HCT116 (cell line): ENCODE results near the gene FOXL2NB. TPM values are rescaled to one million over a fixed set of nuclear protein-coding genes. Genes with fewer than 3 reads are reported as not detected.

Experiments used
- ATAC-seq: fragments of 200-7000 bp; cut with Tn5 transposase; 2 replicates; pipeline ENCODE4 v1.9.1; 2020; ENCODE audit warnings: mild to moderate bottlenecking, moderate library complexity
- BruUV-seq: library from RNA; stranded (reverse); fragments of 400-500 nt; replicated peaks from 2 replicates; lab custom pipeline; 2021; lab: Mats Ljungman, UMichigan
- CTCF ChIA-PET: fragments of 300-600 bp; sonication (Branson Sonifier 250); formaldehyde crosslinking; loops from one replicate; lab custom pipeline; 2021; ENCODE audit warnings: antibody characterized with exemption; lab: Charles Lee
- POLR2A ChIA-PET: fragments of 300-600, 350-600 bp; sonication (Branson Sonifier 250); formaldehyde crosslinking; loops from one replicate; lab custom pipeline; 2021; ENCODE audit warnings: antibody characterized with exemption; lab: Charles Lee
- RAD21 ChIA-PET, 2 experiments: fragments of 300-600 bp; sonication (Branson Sonifier 250); formaldehyde crosslinking; loops; one replicate each; lab custom pipeline; 2023; ENCODE audit warnings: low total read pairs in 2 of 2; ENCODE audit not compliant: uncharacterized antibody in 2 of 2, unreplicated experiment in 2 of 2, low non-redundant PET in 1 of 2; lab: Charles Lee
- DNase-seq: peaks from one replicate; pipeline ENCODE4 v3.0.0-alpha.2; 2010; ENCODE audit warnings: low read depth, low spot score
- H2AFZ ChIP-seq: fragments of 200-600 bp; shearing (Covaris generic), sonication (generic); 2 replicates; pipeline ENCODE4 v1.6.1; 2017; ENCODE audit warnings: low read depth, mixed run types, mixed read lengths, antibody characterized with exemption, low read length; ENCODE audit not compliant: poor library complexity, severe bottlenecking
- H3K27ac ChIP-seq: 2 replicates; pipeline ENCODE4 v1.5.1; 2012; ENCODE audit warnings: low read depth, low read length
- H3K27me3 ChIP-seq: fragments of 200-600 bp; sonication (generic); 2 replicates; pipeline ENCODE4 v1.6.1; 2016; ENCODE audit warnings: mixed run types, low read length, mixed read lengths; ENCODE audit not compliant: insufficient read depth
- H3K36me3 ChIP-seq, 2 experiments: fragments of 200-500 bp in 1 of 2; fragments of 200-600 bp in 1 of 2; sonication (Bioruptor generic) in 1 of 2; sonication (generic) in 1 of 2; 2 replicates each; pipeline versions ENCODE4 v1.5.1 to v1.6.1; 2014 to 2016; ENCODE audit warnings: low read length in 2 of 2, inconsistent platforms in 1 of 2, mixed read lengths in 1 of 2, mixed run types in 1 of 2; ENCODE audit not compliant: insufficient read depth in 2 of 2, control insufficient read depth in 1 of 2
- H3K4me1 ChIP-seq, 2 experiments: fragments of 200-600 bp in 1 of 2; sonication (generic) in 1 of 2; 2 replicates each; pipeline versions ENCODE4 v1.5.1 to v1.6.1; 2012 to 2017; ENCODE audit warnings: low read length in 2 of 2, inconsistent platforms in 1 of 2, mild to moderate bottlenecking in 1 of 2, mixed read lengths in 1 of 2, mixed run types in 1 of 2, moderate library complexity in 1 of 2; ENCODE audit not compliant: insufficient read depth in 2 of 2, control insufficient read depth in 1 of 2
- H3K4me2 ChIP-seq: fragments of 200-600 bp; sonication (generic); 2 replicates; pipeline ENCODE4 v1.6.1; 2017; ENCODE audit warnings: mixed run types, low read length, mixed read lengths
- H3K4me3 ChIP-seq, 2 experiments: fragments of 200-600 bp in 1 of 2; sonication (generic) in 1 of 2; replicated peaks in 1 of 2; 2 replicates each; pipeline ENCODE4 v1.5.1; 2011 to 2016; ENCODE audit warnings: low read length in 2 of 2, control low read depth in 1 of 2, low read depth in 1 of 2, mild to moderate bottlenecking in 1 of 2, mixed read lengths in 1 of 2, mixed run types in 1 of 2
- H3K79me2 ChIP-seq: fragments of 200-600 bp; sonication (generic); 2 replicates; pipeline ENCODE4 v1.6.1; 2017; ENCODE audit warnings: mild to moderate bottlenecking, mixed run types, low read length, moderate library complexity, mixed read lengths; ENCODE audit not compliant: insufficient read depth
- H3K9ac ChIP-seq: fragments of 200-600 bp; sonication (generic); 2 replicates; pipeline ENCODE4 v1.6.1; 2016; ENCODE audit warnings: low read length, mixed read lengths
- H3K9me2 ChIP-seq: fragments of 200-600 bp; sonication (generic), shearing (Covaris generic); 2 replicates; pipeline ENCODE4 v1.6.1; 2017; ENCODE audit warnings: mixed run types, mild to moderate bottlenecking, moderate library complexity; ENCODE audit not compliant: insufficient read depth
- H3K9me3 ChIP-seq, 2 experiments: fragments of 200-500 bp in 1 of 2; fragments of 200-600 bp in 1 of 2; sonication (Bioruptor generic) in 1 of 2; sonication (generic) in 1 of 2; 2 replicates each; pipeline ENCODE4 v1.6.1; 2014 to 2017; ENCODE audit warnings: low read length in 2 of 2, mixed read lengths in 2 of 2, inconsistent platforms in 1 of 2, low read depth in 1 of 2, mild to moderate bottlenecking in 1 of 2, mixed run types in 1 of 2, moderate library complexity in 1 of 2; ENCODE audit not compliant: control insufficient read depth in 1 of 2, insufficient read depth in 1 of 2
- H4K20me1 ChIP-seq: fragments of 200-600 bp; sonication (generic), shearing (Covaris generic); 2 replicates; pipeline ENCODE4 v1.6.1; 2017; ENCODE audit warnings: mixed run types, mild to moderate bottlenecking, moderate library complexity; ENCODE audit not compliant: insufficient read depth
- ATF3 ChIP-seq: IDR thresholded peaks from 2 replicates; pipeline ENCODE4 v1.6.1; 2012
- CBX3 ChIP-seq: IDR thresholded peaks from 2 replicates; pipeline ENCODE4 v1.6.1; 2012; ENCODE audit warnings: low read depth
- CTCF ChIP-seq, 3 experiments: fragments of 200-600 bp in 1 of 3; sonication (generic) in 1 of 3; IDR thresholded peaks in 2 of 3; conservative IDR thresholded peaks in 1 of 3; 2 replicates each; pipeline ENCODE4 v1.5.1; 2012 to 2017; ENCODE audit warnings: low read depth in 2 of 3, low read length in 2 of 3, antibody characterized with exemption in 1 of 3, borderline replicate concordance in 1 of 3, control low read depth in 1 of 3, mild to moderate bottlenecking in 1 of 3, mixed read lengths in 1 of 3, mixed run types in 1 of 3, moderate library complexity in 1 of 3; ENCODE audit not compliant: insufficient read depth in 1 of 3
- EGR1 ChIP-seq: IDR thresholded peaks from 2 replicates; pipeline ENCODE4 v1.6.1; 2012; ENCODE audit warnings: low read depth
- EZH2 ChIP-seq: fragments of 200-600 bp; sonication (generic); IDR thresholded peaks from 2 replicates; pipeline ENCODE4 v1.6.1; 2017; ENCODE audit warnings: antibody characterized with exemption, mixed run types
- FOSL1 ChIP-seq: IDR thresholded peaks from 2 replicates; pipeline ENCODE4 v1.6.1; 2012; ENCODE audit warnings: low read depth
- JUND ChIP-seq: IDR thresholded peaks from 2 replicates; pipeline ENCODE4 v1.6.1; 2012
- MAX ChIP-seq: IDR thresholded peaks from 2 replicates; pipeline ENCODE4 v1.6.1; 2012
- POLR2A ChIP-seq: IDR thresholded peaks from 2 replicates; pipeline ENCODE4 v1.7.0; 2011; ENCODE audit warnings: borderline replicate concordance; ENCODE audit not compliant: insufficient read depth, insufficient read length; ENCODE audit errors: extremely low read depth
- RAD21 ChIP-seq: IDR thresholded peaks from 2 replicates; pipeline ENCODE4 v1.6.1; 2012; ENCODE audit warnings: low read depth, mild to moderate bottlenecking
- REST ChIP-seq: IDR thresholded peaks from 2 replicates; pipeline ENCODE4 v1.6.1; 2012; ENCODE audit warnings: low read depth
- SIN3A ChIP-seq: IDR thresholded peaks from 2 replicates; pipeline ENCODE4 v1.6.1; 2012; ENCODE audit warnings: low read depth
- SP1 ChIP-seq: IDR thresholded peaks from 2 replicates; pipeline ENCODE4 v1.6.1; 2012; ENCODE audit warnings: low read depth
- SRF ChIP-seq: IDR thresholded peaks from 2 replicates; pipeline ENCODE4 v1.6.1; 2012; ENCODE audit warnings: low read depth
- TCF7L2 ChIP-seq: IDR thresholded peaks from 2 replicates; pipeline ENCODE4 v1.7.0; 2011; ENCODE audit warnings: borderline replicate concordance, inconsistent platforms; ENCODE audit not compliant: insufficient read depth, insufficient read length; ENCODE audit errors: extremely low read depth
- YY1 ChIP-seq: IDR thresholded peaks from 2 replicates; pipeline ENCODE4 v1.6.1; 2011; ENCODE audit warnings: low read length, low read depth, moderate library complexity, mild to moderate bottlenecking; ENCODE audit not compliant: insufficient replicate concordance; ENCODE audit errors: extremely low read depth
- ZFX ChIP-seq: fragments of 450-650 bp; IDR thresholded peaks from 2 replicates; pipeline ENCODE4 v1.6.1; 2017
- ZNF274 ChIP-seq: fragments of 200-500 bp; sonication (Bioruptor generic); IDR thresholded peaks from 2 replicates; pipeline ENCODE4 v1.6.1; 2014; ENCODE audit warnings: mild to moderate bottlenecking, low read depth, low read length, inconsistent platforms
- intact Hi-C: fragments of 100-400 bp; cut with micrococcal nuclease; formaldehyde crosslinking; loops from 2 replicates; pipeline ENCODE4 v1.10.0; 2022
- total RNA-seq: library from RNA; stranded (reverse); gene quantifications from one replicate; pipeline ENCODE4 v1.2.1, GENCODE V29; 2021; ENCODE audit not compliant: unreplicated experiment

FOXL2NB gene
- total RNA-seq, 1 experiment from 2014 or later: 0.93 TPM

- Histone ChIP-seq H2AFZ (no peak overlapping the region), H3K4me3 (no peak overlapping the region), H3K9ac (no peak overlapping the region), H3K27me3 (no peaks in the 10 kb centered on the region), H3K9me3 (no peaks in the 10 kb centered on the region), H3K4me2 (no peak overlapping the region), H3K27ac (no peak overlapping the region), H4K20me1 (no peaks in the 10 kb centered on the region), H3K79me2 (no peaks in the 10 kb centered on the region), H3K36me3 (no peaks in the 10 kb centered on the region), H3K4me1 (no peaks in the 10 kb centered on the region), H3K9me2 (no peaks in the 10 kb centered on the region)
- ChIA-PET CTCF (no interaction called here), RAD21 (no interaction called here), POLR2A (no interaction called here)
- intact Hi-C loops: no loop called here
- no peak for TF ChIP-seq SIN3A
- no peak for TF ChIP-seq CTCF (IDR thresholded peaks at IDR 0.05 in 2 of 3, conservative IDR thresholded peaks at IDR 0.05 in 1 of 3; ENCODE audit: borderline replicate concordance in 1 of 3, insufficient read depth in 1 of 3, low read depth in 2 of 3, low read length in 2 of 3)
- no peak for TF ChIP-seq ATF3
- TF ChIP-seq YY1: no peak
- no peak for TF ChIP-seq FOSL1
- no peak for TF ChIP-seq RAD21
- TF ChIP-seq ZNF274: no peak
- TF ChIP-seq REST: no peak
- TF ChIP-seq JUND: no peak
- no peak for TF ChIP-seq ZFX
- TF ChIP-seq EZH2: no peak
- no peak for TF ChIP-seq MAX
- no peak for TF ChIP-seq POLR2A
- TF ChIP-seq SP1: no peak
- TF ChIP-seq EGR1: no peak
- TF ChIP-seq CBX3: no peak
- no peak for TF ChIP-seq SRF
- no peak for TF ChIP-seq TCF7L2
- no peak for DNase-seq
- no peak for ATAC-seq
- BruUV-seq: no TSS peak
These were observed 2.0 kb downstream of the FOXL2NB start for GRCh38 chr3:138949002-138949418.
